GM21528 (cell line): ENCODE results near the gene TNIP1.

Source experiments
- ATAC-seq: cut with Tn5 transposase; IDR thresholded peaks from one replicate; pipeline ENCODE4 v1.9.1; 2021; ENCODE audit warnings: mild to moderate bottlenecking, moderate library complexity; ENCODE audit not compliant: unreplicated experiment, low FRiP score

The TNIP1 gene

GRCh38 chr5:151026088-151026487 lies 54.7 kb downstream of the TNIP1 start:
- ATAC-seq: no peak

DNA sequence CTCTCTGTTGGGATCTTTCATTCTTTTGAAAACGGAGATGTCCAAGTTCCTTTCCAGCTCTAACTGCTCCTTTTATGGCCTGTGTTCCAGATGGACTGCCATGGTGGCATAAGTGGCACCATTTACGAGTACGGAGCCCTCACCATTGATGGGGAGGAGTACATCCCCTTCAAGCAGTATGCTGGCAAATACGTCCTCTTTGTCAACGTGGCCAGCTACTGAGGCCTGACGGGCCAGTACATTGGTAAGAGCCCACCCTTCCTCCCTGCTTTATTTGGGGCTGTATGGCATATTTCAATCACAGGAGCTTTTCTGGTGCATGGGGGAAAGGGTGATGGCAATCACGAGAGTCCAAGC lies 55.6 kb downstream of the TNIP1 start:
- ATAC-seq: no peak

DNA sequence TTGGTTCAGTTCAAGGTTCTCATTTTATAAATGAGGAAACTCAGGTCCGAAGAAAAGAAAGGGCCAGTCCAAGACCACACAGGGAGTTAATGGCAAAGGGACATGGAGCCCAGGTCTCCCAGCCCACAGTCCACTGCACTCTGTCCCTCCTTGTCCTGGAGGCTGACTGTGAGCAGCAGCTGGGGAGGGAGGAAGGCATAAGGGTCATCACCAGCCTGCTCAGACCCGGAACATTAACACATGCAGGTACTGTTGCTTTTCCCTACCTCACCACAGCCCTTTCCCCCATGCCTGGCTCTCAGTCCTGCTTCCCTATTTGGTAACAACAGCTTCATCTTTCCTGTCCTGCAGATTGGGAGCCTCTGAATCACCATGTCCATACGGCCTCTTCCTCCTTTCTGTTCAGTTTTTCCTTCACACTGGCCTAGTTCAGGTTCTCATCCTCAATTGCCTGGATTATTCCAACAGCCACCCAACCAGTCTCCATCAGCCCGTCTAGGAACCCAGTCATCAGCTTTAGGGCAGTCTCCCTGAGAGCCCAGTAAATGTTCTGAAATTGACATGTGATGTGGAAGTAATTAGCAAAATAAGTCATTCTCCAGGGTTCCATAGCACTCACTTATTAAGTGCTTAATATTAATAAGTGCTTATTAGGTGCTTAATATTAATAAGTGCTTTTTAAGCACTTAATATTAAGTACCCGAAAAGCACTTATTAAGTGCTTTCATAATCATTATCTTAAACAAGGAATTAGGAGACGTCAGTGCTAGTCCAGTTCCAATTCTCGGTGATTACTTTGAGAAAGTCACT lies 56.2 kb downstream of the TNIP1 start:
- no peak for ATAC-seq

- ATAC-seq: no peak
Observed at GRCh38 chr5:151023651-151024050, 57.2 kb downstream of the TNIP1 start.

DNA sequence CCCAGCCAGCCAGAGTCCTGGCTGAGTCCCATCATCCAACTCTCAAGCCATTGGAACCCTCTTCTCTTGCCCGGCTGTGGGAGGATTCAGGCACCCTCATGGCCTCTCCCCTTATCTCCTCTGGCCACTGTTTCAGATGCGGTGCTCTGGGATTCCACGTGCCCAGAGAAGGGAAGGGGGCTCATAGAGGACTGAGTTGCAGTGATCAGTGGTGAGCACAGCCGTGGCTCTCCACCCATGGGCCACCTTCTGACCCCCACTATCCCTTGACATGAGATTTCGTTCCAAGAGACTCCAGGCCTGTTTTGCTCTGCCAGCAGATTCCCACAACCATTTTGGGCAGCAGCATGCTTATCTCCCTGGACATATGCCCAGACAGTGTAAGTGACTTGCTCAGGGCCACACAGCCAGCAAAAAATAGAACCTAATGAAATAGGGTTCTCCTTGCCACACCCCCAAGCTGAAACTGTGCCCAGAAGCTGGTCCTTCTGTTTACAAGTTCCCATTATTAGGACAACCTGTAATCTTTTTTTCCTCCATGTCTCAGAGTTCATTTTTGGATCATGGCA lies 57.7 kb downstream of the TNIP1 start:
- no peak for ATAC-seq

- no peak for ATAC-seq
Observed at GRCh38 chr5:151022511-151023018, 58.3 kb downstream of the TNIP1 start.

GRCh38 chr5:151021746-151022145 lies 59.1 kb downstream of the TNIP1 start:
- no peak for ATAC-seq

DNA sequence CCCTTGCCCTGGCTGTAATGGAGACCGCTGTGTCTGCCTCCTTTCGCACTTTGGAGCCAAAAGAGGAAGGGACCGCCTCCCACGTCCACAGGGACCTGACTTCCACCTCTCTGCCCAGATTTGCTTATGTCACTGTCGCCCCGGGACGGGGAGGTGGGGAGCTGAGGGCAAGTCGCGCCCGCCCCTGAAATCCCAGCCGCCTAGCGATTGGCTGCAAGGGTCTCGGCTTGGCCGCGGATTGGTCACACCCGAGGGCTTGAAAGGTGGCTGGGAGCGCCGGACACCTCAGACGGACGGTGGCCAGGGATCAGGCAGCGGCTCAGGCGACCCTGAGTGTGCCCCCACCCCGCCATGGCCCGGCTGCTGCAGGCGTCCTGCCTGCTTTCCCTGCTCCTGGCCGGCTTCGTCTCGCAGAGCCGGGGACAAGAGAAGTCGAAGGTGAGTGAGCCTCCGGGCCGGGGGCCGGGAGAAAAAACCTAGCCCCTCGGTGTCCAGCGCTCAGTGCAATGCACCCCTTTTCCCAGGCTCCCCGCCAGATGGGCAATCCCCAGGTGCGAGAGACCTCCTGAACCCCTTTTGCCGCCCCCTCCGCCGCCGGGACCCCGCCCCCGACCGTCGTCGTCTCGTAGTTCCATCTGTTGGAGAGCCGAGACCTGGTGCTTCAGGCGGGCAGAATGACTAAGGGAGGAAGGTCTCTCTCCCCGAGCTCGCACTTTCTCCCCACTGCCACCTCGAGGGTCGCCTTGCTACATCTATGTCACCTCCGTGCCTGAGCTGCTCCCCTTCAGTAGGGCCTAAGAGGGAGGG lies 60.3 kb downstream of the TNIP1 start, which contains the start of gene GPX3:
GPX3 (plus strand) TSS at position 288 of the 807 bp plus-strand sequence; CDS start at position 352, 64 bp downstream.
- ATAC-seq: peak; percentile 57

- no peak for ATAC-seq
Observed at GRCh38 chr5:151019331-151019730, 61.5 kb downstream of the TNIP1 start.

GRCh38 chr5:151018846-151019245 lies 62.0 kb downstream of the TNIP1 start:
- ATAC-seq: no peak

GRCh38 chr5:151017897-151018296 lies 62.9 kb downstream of the TNIP1 start:
- ATAC-seq: no peak

DNA sequence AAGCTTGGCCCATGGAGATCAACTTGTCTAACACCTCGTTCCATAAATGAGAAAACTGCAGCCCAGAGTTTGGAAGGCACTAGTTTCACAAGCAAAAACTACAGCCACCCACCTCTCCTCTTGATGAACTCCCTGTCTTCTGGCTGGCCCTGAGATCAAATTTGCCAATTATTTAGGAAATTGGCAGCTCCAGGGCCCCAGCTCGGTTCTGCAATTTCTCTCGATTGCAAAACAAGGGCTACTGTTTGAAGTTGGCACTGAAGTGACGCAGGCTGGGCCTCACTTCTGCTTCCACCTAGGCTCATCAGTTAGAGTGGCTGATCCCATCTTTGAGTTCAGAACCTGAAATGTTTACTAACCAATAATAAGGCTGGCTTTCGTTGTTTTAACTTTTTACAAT lies 64.1 kb downstream of the TNIP1 start:
- ATAC-seq: no peak

DNA sequence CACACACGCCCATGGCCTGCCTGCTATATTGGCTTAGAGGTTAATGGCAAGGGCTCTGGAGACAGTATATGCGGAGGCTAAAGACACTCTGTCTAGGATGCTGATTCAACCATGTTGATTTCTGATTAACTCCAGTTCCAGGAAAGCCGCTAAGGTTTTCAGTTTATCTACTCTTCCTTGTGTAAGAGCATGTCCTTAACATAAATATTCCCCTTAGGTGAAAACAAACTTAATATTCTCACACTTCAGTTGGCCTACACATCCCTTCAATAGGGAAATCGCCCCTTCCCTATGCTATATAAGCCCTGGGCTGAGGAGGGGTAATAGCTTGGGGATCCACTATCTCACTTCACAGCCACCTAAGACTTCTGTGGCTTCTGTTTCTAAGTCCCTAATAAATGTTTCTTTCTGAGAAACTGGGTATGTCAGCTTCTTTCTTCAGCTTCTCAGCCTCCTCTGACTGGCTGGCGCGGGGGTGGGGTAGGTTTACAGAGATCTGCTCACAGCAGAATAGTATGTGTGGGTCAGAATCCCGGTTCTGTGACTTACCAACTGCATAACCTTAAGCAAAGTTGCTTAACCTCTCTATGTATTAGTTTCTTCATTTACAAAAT lies 64.8 kb downstream of the TNIP1 start:
- ATAC-seq: no peak

DNA sequence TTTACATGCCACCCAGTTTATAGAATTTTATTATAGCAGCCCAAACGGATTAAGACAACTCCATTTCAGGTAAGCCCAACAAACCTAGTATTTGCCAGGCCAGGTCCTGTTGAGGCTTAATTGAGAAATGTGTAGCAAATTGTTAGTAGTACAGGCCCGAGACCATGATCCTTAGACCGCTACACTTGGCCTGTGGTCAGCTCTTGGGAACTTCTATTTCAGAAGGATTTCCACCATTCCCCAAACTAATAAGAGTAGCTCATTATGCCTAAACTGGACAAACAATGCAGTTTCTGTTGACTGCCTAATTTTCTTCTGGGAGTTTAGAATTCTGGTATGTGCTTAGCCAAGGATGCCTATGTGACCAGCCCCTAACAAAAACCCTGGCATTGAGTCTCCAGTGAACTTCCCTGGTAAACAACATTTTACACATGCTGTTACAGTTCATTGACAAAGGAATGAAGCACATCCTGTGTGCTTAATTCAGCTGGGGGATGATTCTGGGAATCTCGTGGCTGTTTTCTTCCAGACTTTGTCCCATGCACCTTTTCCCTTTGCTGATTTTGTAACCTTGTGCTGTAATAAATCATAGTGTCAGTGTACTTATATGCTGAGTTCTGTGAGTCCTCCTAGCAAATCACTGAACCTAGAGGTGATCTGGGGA lies 66.0 kb downstream of the TNIP1 start:
- ATAC-seq: no peak

DNA sequence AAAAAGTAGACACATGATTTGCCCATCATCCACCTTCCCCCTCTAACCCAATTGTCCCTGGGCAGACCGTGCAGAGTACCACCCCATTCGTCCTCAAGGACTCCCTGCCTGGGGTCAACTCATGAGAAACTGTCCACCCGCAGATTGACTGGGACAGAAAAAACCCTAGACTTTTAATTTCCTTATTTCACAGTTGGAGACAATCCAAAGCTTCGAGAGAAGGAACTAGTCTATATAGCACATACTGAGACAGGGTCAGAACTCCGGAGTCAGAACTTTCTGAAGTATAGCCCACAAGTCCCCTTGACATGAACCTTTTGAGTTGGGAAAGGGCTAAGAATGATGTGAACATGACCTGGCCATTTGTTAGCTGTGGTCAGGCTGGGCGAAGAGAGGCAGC lies 68.0 kb downstream of the TNIP1 start:
- no peak for ATAC-seq

DNA sequence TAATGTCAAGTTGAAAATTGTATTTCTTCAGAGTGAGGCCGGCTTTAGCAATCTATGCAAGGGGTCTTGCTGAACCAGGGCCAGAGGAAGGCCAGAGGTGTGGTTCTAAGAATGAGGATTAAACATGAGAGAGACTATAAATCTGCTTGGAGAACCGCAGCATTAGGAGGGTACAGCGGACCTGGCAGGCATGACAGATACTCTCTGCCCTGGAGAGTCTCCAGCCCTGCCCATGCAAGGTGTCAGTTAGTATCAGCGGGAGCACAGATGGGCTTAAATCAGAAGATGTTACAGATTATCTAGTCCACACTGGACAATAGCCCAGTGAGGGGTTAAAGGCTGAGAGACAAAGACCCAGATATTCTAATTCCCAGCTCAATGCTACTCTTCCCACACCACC lies 71.9 kb downstream of the TNIP1 start:
- ATAC-seq: no peak

DNA sequence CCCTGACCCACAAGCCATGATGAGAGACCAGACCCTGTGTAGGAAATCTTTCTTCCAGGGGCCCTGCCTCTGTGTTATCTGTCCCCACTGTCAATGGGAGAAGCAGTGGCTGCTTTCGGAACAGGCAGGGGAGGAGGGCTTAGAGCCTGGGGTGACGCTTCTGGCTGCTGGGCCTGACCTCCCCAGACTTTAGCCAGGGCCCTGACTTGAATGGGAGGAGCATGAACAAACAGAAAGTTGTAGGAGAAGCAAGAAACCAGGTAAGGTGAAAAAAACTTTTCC lies 72.7 kb downstream of the TNIP1 start:
- ATAC-seq: no peak

DNA sequence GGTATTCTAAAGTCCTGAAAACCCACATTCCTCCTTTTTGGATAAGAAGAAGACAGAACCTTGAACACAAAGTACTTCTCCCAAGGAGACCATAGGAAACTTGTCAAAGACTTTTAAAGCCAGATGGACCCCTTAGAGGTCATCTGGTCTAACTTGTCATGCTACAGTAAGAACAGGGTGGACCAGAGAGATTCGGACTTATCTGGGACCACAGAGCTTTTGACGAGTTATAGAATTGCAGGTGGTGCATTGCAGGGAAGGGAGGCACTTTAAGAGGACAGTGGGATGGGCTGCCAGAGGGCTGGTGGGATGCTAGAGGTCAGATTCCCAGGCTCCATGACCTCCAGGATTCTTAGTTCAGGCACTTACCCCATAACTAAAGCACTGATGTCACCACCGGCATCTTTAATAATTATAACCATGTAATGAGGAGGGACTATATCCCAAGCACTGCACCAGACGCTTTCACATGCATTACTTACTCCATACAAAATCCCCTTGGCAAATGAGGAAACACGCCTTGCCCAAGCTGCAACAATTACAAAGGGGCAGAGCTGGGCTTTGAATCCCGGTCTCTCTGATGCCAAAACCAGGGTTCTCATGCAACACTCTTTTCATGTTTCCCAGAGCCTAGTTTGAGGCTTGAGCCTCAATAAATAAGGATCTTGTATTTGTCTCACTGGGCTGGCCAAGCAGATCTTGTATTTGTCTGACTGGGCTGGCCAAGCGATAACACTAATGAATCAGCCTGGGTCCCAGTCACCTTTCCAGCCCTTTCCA lies 73.2 kb downstream of the TNIP1 start:
- ATAC-seq: no peak

- ATAC-seq: no peak
Observed at GRCh38 chr5:151006704-151007334, 74.0 kb downstream of the TNIP1 start.
